Measurements from ENCODE around the gene GET3.

The GET3 gene

GRCh38 chr19:12782424-12783290 lies 45.4 kb downstream of the GET3 start:
- DNase-seq = peak; percentile 46

DNA sequence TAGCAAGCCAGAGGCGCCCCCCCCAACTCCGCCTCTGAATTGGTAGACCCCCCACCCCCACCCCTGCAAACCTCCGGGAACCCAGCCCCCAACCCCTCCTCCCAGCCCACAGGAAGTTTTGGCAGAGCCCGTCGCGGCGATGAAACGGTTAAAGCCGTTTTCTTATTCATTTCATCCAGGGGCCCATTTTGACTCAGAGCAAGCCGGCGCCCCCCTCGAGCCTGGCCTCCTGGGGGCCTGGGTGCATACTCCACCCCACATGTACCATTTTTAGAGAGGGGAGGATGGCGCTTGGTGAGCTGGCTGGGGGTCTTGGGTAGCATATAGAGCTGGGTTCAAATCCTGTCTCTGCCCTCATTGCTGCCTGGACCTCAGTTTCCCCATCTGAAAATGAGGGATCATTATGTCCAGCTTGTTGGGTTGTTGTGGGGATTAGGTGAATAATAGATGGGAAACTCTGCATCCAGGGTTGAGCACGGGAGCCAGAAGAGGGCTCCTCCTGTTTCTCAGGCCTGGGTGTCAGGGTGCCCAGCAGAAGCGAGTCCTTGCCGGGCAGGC lies 46.1 kb downstream of the GET3 start:
- DNase-seq = no peak

DNA sequence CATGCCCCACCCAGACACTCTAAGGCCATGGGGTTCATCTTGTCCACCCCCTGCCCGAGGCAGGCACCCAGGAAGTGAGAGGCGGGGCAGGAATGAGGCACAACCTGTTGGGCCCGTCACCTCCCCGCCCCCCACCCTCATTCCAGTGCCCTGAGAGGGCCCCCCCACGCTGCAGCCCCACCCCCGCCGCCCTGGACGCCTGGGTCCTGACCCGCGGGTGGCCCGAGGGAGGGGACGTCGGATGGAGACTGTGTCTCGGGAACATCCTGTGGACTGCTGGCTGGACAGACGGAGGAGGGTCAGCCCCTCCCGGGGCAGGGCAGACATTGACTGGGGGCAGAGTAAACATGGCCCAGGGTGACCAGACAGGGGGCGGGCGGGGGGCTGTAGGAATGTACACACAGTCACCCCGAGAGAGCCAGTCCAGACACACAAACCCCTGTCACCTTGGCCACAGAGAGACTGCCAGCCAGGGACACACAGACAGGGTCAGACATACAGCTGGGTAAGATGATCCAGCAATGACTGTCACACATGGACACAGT lies 46.6 kb downstream of the GET3 start:
- no peak for DNase-seq

DNA sequence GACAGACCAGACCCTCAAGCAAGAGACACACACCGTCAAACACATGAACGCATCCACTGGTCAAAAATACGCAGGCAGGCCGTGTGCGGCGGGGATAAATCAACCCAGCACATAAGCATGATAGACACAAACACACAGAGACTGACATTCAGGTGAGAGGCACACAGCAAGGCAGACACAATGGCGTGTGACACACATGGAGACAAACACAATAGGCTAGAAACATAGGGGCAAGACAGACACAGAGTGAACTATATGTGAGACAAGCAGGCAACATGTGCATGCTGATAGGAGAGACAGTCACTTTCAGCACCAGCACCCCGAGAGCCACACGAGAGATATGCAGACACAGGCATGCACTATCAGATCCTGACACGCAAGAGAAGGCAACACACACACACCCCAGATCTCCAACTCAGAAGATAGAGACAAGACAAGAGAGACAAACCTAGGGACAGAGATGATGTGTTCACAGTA lies 47.1 kb downstream of the GET3 start:
- DNase-seq = no peak

GRCh38 chr19:12784871-12785430 lies 47.7 kb downstream of the GET3 start:
- DNase-seq = no peak

- DNase-seq = no peak
These were observed 48.2 kb downstream of the GET3 start for GRCh38 chr19:12785431-12786031.

DNA sequence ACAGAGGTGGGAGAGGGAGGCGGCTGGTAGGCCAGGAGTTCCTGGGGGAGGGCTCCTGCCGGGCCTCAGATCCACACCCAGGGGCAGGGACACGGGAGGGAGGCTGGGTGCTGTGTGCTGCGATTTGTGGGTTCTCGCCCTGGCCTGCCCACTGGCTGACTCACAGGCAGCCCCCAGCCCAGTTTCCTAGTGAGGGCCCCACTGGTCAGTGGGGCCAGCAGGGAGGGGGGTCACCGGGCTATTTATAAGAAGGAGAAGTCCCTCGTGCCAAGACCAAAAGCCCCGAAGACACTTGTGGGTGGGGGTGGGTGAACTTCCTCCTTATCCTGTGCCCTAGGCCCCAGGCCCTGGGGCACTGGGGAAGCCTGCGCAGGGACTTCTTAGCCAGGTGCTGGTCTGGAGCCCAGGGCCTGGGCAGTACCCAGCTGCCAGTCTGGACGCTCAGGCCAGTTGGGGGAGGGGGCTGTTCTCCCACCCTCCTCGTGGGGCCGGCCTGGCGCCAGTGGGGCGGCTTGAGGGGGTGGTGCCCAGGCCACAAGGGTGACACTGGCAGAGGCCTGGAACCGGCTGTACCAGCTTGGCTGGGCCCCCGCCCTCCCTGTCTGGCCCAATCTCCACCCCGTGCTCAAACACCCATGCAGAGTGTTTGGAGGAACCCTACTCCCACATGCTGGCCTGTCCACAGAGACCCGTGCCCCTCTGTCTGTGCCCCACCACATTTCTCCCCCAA lies 49.0 kb downstream of the GET3 start:
- no peak for DNase-seq

GRCh38 chr19:12786952-12787351 lies 49.7 kb downstream of the GET3 start:
- no peak for DNase-seq

DNA sequence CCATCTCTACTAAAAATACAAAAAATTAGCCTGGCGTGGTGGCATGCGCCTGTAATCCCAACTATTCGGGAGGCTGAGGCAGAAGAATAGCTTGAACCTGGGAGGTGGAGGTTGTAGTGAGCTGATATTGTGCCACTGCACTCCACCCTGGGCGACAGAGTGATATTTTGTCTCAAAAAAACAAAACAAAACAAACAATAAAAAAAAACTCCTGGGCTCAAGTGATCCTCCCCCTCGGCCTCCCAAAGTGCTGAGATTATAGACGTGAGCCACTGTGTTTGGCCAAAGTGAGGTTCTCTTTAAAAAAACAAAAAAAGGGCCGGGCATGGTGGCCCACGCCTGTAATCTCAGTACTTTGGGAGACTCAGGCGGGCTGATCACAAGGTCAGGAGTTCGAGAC lies 50.2 kb downstream of the GET3 start:
- DNase-seq = no peak

- DNase-seq = no peak
These were observed 50.9 kb downstream of the GET3 start for GRCh38 chr19:12788042-12788681.

- DNase-seq = peak; percentile 25
These were observed 51.4 kb downstream of the GET3 start for GRCh38 chr19:12788682-12789097.

DNA sequence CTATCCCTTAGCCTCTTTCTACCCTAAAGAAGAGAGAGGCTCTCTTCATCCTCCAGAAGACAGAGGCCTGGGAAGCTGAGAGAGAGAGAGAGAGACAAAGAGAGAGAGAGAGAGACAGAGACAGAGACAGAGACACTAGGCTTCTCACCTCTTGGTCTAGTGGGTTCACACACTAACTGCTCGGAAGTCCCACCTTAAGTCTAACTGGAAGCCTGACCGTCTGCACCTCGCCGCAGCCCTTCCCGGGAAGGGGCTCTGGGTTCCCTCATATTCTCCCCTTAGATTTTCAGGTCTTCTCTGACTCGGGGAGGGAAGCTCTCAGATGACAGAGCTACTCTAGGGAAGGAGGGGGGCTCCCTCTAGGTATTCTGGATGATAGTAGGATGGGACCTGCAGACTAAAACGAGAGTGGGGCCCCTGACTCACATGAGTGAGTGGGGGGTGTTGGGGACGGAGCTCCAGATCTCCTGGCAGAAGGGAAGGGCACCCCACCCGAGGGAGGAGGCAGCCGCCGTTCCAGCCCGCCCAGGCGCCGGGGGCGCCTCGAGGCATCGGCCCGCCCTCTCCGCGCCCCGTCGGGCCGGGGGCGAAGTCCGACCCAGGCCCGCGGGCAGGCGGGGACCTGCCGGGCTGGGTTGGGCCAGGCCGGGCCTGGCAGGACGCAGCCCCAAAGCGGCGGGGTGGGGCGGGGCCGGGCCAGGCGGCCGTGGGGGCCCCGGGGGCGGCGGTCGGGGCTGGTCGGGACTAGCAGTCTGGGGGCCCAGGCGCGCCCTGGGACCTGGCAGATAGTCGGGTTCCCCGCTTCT lies 52.0 kb downstream of the GET3 start:
- no peak for DNase-seq

DNA sequence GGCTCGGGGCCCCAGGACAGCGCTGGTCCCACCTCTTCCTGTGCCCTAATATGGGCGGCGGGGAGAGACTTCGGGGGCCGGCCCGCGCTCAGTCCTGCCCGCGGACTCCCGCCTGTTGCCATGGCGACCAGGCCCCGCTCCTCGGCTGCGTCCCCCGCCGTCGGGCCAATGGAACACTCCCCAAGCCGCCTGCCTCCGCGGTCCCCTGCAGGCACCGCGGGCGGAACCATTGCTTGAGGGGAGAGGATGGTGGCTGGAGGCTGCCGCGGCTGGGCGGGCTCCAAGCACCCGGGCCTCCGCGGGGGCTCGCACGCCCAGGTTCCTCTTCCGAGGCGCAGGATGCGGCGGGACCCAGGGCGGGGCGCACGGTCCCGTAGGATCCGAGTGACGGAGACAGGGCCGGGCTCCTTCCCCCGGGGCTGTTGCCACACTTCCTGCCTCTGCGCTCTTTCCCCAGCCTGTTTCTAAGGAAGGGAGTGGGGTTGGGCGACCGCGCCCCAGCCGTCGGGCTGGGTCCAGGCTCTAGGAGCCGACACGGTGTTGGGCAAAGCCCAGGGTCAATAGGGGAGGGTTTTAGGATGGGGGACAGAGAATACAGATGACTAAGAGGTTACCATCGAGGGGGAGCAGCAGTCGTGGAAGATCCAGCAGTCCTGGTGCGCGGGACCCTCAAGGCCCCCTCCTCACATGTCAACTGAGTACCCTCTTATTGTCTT lies 52.8 kb downstream of the GET3 start:
- DNase-seq = peak; percentile 82

GRCh38 chr19:12790628-12791344 lies 53.5 kb downstream of the GET3 start:
- no peak for DNase-seq

GRCh38 chr19:12791345-12792050 lies 54.2 kb downstream of the GET3 start, which contains the start of gene JUNB:
Gene JUNB, plus strand, starts transcription at chr19:12791486. Its CDS starts 286 bp downstream, at chr19:12791772.
- peak; percentile 70 for DNase-seq

- no peak for DNase-seq
These were observed 55.0 kb downstream of the GET3 start for GRCh38 chr19:12792051-12792852.

DNA sequence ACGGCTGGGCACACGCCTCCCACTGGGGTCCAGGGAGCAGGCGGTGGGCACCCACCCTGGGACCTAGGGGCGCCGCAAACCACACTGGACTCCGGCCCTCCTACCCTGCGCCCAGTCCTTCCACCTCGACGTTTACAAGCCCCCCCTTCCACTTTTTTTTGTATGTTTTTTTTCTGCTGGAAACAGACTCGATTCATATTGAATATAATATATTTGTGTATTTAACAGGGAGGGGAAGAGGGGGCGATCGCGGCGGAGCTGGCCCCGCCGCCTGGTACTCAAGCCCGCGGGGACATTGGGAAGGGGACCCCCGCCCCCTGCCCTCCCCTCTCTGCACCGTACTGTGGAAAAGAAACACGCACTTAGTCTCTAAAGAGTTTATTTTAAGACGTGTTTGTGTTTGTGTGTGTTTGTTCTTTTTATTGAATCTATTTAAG lies 55.6 kb downstream of the GET3 start:
- no peak for DNase-seq

Measured in NCI-H2227 treated with DMSO at 0.1 percent for 48 hours (cell line).